Lung (tissue), 12 donors: ENCODE results near the gene PDGFB. TPM values are rescaled to one million over a fixed set of nuclear protein-coding genes. Genes with fewer than 3 reads are reported as not detected.
A peak's percentile ranks its signal among the peaks of the same experiment; 100 is the strongest.

Experiments used
- ATAC-seq: fragments of 200-7000 bp; cut with Tn5 transposase; one replicate; pipeline ENCODE4 v1.9.1; 2020; ENCODE audit warnings: moderate number of reproducible peaks; ENCODE audit not compliant: insufficient read depth, low FRiP score
- DNase-seq, 3 donors: peaks; one replicate each; pipeline ENCODE4 v3.0.0-alpha.2; 2013 to 2017
- H3K27ac ChIP-seq, 2 donors: one replicate each; pipeline ENCODE4 v1.5.1; 2013; ENCODE audit warnings: mild to moderate bottlenecking in 2 of 2, moderate library complexity in 2 of 2, control low read depth in 1 of 2, inconsistent platforms in 1 of 2, low read depth in 1 of 2, low read length in 1 of 2
- H3K27me3 ChIP-seq, 3 donors: one replicate each; pipeline ENCODE4 v1.5.1; 2013; ENCODE audit warnings: low read length in 2 of 3; ENCODE audit not compliant: control insufficient read depth in 3 of 3, insufficient read depth in 3 of 3
- H3K36me3 ChIP-seq, 4 donors: one replicate each; pipeline ENCODE4 v1.5.1; 2013; ENCODE audit warnings: low read length in 4 of 4, mild to moderate bottlenecking in 1 of 4, moderate library complexity in 1 of 4; ENCODE audit not compliant: control insufficient read depth in 4 of 4, insufficient read depth in 4 of 4
- H3K4me1 ChIP-seq, 5 donors: one replicate each; pipeline ENCODE4 v1.5.1; 2013; ENCODE audit warnings: low read length in 5 of 5, mild to moderate bottlenecking in 2 of 5, moderate library complexity in 1 of 5; ENCODE audit not compliant: control insufficient read depth in 5 of 5, insufficient read depth in 5 of 5
- H3K4me3 ChIP-seq: one replicate; pipeline ENCODE4 v1.5.1; 2013; ENCODE audit warnings: mild to moderate bottlenecking, control low read depth, moderate library complexity
- H3K9ac ChIP-seq, 2 donors: one replicate each; pipeline ENCODE4 v1.5.1; 2013; ENCODE audit warnings: low read length in 2 of 2, control low read depth in 1 of 2; ENCODE audit not compliant: insufficient read depth in 1 of 2
- H3K9me3 ChIP-seq, 4 donors: one replicate each; pipeline ENCODE4 v1.5.1; 2013; ENCODE audit warnings: low read length in 3 of 4, mild to moderate bottlenecking in 1 of 4, moderate library complexity in 1 of 4; ENCODE audit not compliant: control insufficient read depth in 4 of 4, insufficient read depth in 3 of 4
- WGBS, 2 donors: extraction: QIAGEN DNeasy Blood & Tissue Kit; methylation state at CpG; one replicate each; pipeline ENCODE4 v1.1.7; 2013; 5-methylcytosine and 5-hydroxymethylcytosine counted together
- polyA plus RNA-seq, 2 donors: library from polyadenylated mRNA; stranded (reverse); fragments of 200-250 nt; gene quantifications; one replicate each; pipeline ENCODE4 v1.2.1, GENCODE V29; 2013
- total RNA-seq, 2 donors: library from RNA; depleted of rRNA in 1 of 2; stranded (reverse); fragments of >200 nt in 1 of 2; gene quantifications; one replicate each; pipeline ENCODE4 v1.2.1, GENCODE V29; 2014 to 2021
- TF ChIP-seq, protein P1 (sequence below): IDR thresholded peaks from 2 replicates; pipeline ENCODE4 v1.5.1; 2012; ENCODE audit warnings: mild to moderate bottlenecking; ENCODE audit errors: control extremely low read depth, extremely low read depth
- donor health status: control.
- donor health status: control.
- donor health status: Bipolar disorder and iron deficiency.
- donor health status: healthy.
- donor health status: DM: yes; HTN: yes; CAD: no.

PDGFB gene
- total and polyA plus RNA-seq, 4 donors: 9.8 to 56.7 (median 29.5) TPM

- WGBS, 2 donors: 3 to 4% methylated on average over 58 to 92 of the region's 92 CpGs
- peaks cover 5 to 55% (median 36%) of the 10 kb centered on the region in 5 donors for H3K4me1 ChIP-seq
- H3K9me3 ChIP-seq: peaks cover 0 to 3% (median 0%) of the 10 kb centered on the region in 4 donors
- peak overlapping the region; percentile 68 for H3K4me3 ChIP-seq
- ATAC-seq (no peak), DNase-seq (peak in 2 of 3 donors; percentile 28 to 37)
- H3K27me3 ChIP-seq: peaks cover 0 to 22% (median 17%) of the 10 kb centered on the region in 3 donors
- H3K36me3 ChIP-seq: no peaks in the 10 kb centered on the region
- TF ChIP-seq, protein P1, sequence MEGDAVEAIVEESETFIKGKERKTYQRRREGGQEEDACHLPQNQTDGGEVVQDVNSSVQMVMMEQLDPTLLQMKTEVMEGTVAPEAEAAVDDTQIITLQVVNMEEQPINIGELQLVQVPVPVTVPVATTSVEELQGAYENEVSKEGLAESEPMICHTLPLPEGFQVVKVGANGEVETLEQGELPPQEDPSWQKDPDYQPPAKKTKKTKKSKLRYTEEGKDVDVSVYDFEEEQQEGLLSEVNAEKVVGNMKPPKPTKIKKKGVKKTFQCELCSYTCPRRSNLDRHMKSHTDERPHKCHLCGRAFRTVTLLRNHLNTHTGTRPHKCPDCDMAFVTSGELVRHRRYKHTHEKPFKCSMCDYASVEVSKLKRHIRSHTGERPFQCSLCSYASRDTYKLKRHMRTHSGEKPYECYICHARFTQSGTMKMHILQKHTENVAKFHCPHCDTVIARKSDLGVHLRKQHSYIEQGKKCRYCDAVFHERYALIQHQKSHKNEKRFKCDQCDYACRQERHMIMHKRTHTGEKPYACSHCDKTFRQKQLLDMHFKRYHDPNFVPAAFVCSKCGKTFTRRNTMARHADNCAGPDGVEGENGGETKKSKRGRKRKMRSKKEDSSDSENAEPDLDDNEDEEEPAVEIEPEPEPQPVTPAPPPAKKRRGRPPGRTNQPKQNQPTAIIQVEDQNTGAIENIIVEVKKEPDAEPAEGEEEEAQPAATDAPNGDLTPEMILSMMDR: no peak
- no peak overlapping the region for H3K9ac ChIP-seq
- H3K27ac ChIP-seq: peak overlapping the region; percentile 33 to 64
Observed at GRCh38 chr22:39241794-39242594, 2.8 kb downstream of the PDGFB start.

GRCh38 chr22:39240831-39241793 lies 3.7 kb downstream of the PDGFB start:
- DNase-seq (peak; percentile 37 to 66 (median 43)), ATAC-seq (no peak)
- no peak overlapping the region for H3K9ac ChIP-seq
- H3K4me3 ChIP-seq: no peak overlapping the region
- peaks cover 0 to 3% (median 0%) of the 10 kb centered on the region in 4 donors for H3K9me3 ChIP-seq
- peaks cover 0 to 13% (median 11%) of the 10 kb centered on the region in 3 donors for H3K27me3 ChIP-seq
- 13 to 28% methylated on average over 27 of the region's 27 CpGs for WGBS, 2 donors
- H3K27ac ChIP-seq: peak overlapping the region; percentile 33 to 47
- peaks cover 5 to 64% (median 45%) of the 10 kb centered on the region in 5 donors for H3K4me1 ChIP-seq
- no peaks in the 10 kb centered on the region for H3K36me3 ChIP-seq
- TF ChIP-seq, protein P1: no peak

- no peak overlapping the region for H3K4me3 ChIP-seq
- ATAC-seq (no peak), DNase-seq (peak; percentile 44 to 74 (median 66))
- TF ChIP-seq, protein P1: no peak
- no peaks in the 10 kb centered on the region for H3K36me3 ChIP-seq
- H3K27ac ChIP-seq: peak overlapping the region; percentile 30 to 73
- 39 to 43% methylated on average over 20 of the region's 20 CpGs for WGBS, 2 donors
- H3K27me3 ChIP-seq: peaks cover 0 to 5% (median 2%) of the 10 kb centered on the region in 3 donors
- no peaks in the 10 kb centered on the region for H3K9me3 ChIP-seq
- H3K4me1 ChIP-seq: peaks cover 5 to 72% (median 46%) of the 10 kb centered on the region in 5 donors
- no peak overlapping the region for H3K9ac ChIP-seq
Observed at GRCh38 chr22:39239561-39240423, 5.0 kb downstream of the PDGFB start.
